Activated T-cell treated with anti-CD3 and anti-CD28 coated beads, Interleukin-2, amount 50 U/mL, for 72 hours (primary cell): ENCODE results near the gene RASA3. TPM values are rescaled to one million over a fixed set of nuclear protein-coding genes. Genes with fewer than 3 reads are reported as not detected.
A peak's percentile ranks its signal among the peaks of the same experiment; 100 is the strongest.

ENCODE experiments used
- ATAC-seq, 2 donors: fragments of 150-1000 bp; cut with Tn5 transposase; replicated peaks in 1 of 2; 2 replicates each; pipeline ENCODE4 v1.10.0; 2021; ENCODE audit warnings: moderate library complexity in 2 of 2, mild to moderate bottlenecking in 1 of 2
- DNase-seq, 2 donors: peaks; one replicate each; pipeline ENCODE4 v3.0.0; 2021 to 2022; ENCODE audit warnings: mixed read lengths in 1 of 2
- H3K27ac Mint-ChIP-seq: one replicate; pipeline ENCODE4 v1.8.0; 2022; ENCODE audit warnings: mild to moderate bottlenecking, moderate library complexity, mixed read lengths
- H3K27me3 Mint-ChIP-seq: one replicate; pipeline ENCODE4 v1.8.0; 2022; ENCODE audit warnings: low read depth, mixed read lengths
- H3K36me3 Mint-ChIP-seq, 2 donors: one replicate each; pipeline ENCODE4 v1.8.0; 2022; ENCODE audit warnings: mixed read lengths in 2 of 2, mild to moderate bottlenecking in 1 of 2; ENCODE audit not compliant: insufficient read depth in 2 of 2
- H3K4me1 Mint-ChIP-seq: one replicate; pipeline ENCODE4 v1.8.0; 2022; ENCODE audit warnings: low read depth, mixed read lengths
- H3K4me3 Mint-ChIP-seq, 2 donors: one replicate each; pipeline ENCODE4 v1.8.0; 2022; ENCODE audit warnings: mild to moderate bottlenecking in 2 of 2, mixed read lengths in 2 of 2, moderate library complexity in 2 of 2
- H3K9me3 Mint-ChIP-seq, 2 donors: one replicate each; pipeline ENCODE4 v1.8.0; 2022; ENCODE audit warnings: mixed read lengths in 2 of 2
- total RNA-seq, 2 donors: library from RNA; stranded (reverse); gene quantifications; one replicate each; pipeline ENCODE4 v1.2.3, GENCODE V29; 2022

RASA3 gene
- total RNA-seq, 2 donors from 2014 or later: 39.2 to 48.9 TPM

DNA sequence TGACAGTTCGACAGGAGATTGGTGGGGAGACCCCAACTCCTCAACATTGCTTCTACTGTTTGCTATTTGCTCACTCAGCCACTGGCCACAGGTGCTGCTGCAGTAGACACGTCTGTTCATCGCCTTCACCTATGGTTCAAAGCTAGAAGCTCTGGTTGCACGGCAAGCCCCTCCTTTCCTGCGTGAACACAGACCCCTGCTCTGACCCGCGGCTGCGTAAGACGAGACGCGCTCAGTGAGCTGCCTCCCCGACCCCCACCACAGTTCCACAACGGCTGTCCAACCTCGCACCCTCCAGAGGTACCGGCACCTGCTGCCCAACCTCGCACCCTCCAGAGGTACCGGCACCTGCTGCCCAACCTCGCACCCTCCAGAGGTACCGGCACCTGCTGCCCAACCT, 6.8 kb downstream of the RASA3 start:
- H3K4me3 Mint-ChIP-seq: no peak overlapping the region
- no peaks in the 10 kb centered on the region for H3K27me3 Mint-ChIP-seq
- H3K4me1 Mint-ChIP-seq: peaks cover 79% of the 10 kb centered on the region
- no peak for ATAC-seq
- peaks cover 0 to 3% of the 10 kb centered on the region in 2 donors for H3K9me3 Mint-ChIP-seq
- H3K27ac Mint-ChIP-seq: no peak overlapping the region
- peaks cover 10 to 13% of the 10 kb centered on the region in 2 donors for H3K36me3 Mint-ChIP-seq
- DNase-seq: no peak

DNA sequence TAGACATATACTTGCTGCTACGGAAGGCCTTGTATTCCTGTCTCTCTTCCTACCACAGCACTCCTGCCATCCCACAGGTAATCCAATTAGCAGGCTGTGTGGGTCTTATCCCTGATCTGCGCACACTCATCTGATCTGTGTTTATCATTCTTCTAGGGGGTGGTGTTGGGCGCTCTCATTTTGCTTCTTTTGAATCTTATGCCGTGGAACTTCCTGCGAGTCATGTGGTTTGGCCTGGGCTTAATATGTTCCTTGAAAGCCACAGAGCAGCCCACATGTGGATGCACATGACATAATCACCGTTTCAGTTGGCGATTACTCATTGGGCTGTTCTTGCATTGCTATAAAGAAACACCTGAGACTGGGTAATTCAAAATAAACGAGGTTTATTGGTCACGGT, 7.5 kb downstream of the RASA3 start:
- peak overlapping the region; percentile 78 for H3K27ac Mint-ChIP-seq
- peak; percentile 82 to 86 for DNase-seq
- peaks cover 10 to 13% of the 10 kb centered on the region in 2 donors for H3K36me3 Mint-ChIP-seq
- peaks cover 80% of the 10 kb centered on the region for H3K4me1 Mint-ChIP-seq
- H3K4me3 Mint-ChIP-seq: peak overlapping the region; percentile 59 to 66
- H3K9me3 Mint-ChIP-seq: peaks cover 0 to 3% of the 10 kb centered on the region in 2 donors
- H3K27me3 Mint-ChIP-seq: no peaks in the 10 kb centered on the region
- peak; percentile 67 to 72 for ATAC-seq

DNA sequence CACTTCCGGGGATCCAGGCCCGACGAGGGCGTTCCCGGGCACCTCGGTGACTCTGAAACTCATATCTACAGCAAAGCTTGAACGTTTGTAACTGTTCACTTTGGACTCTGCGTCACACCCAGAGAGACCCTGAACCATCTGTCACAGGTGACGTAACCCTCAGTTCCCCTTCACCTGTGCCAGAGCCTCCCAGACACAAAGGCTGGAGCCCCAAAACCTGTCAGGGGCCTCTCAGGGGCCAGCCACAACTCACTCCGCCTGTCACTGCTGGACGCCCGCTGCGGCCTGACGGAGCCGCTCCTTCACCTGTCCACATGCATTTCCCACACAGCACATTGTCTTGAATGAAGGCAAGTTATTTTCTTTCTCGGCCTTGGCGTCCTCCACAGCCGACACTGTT, 8.0 kb downstream of the RASA3 start:
- Mint-ChIP-seq H3K9me3 (peaks cover 0 to 3% of the 10 kb centered on the region in 2 donors), H3K36me3 (peaks cover 10 to 13% of the 10 kb centered on the region in 2 donors), H3K27ac (peak overlapping the region; percentile 78), H3K4me1 (peaks cover 75% of the 10 kb centered on the region), H3K27me3 (no peaks in the 10 kb centered on the region), H3K4me3 (peak overlapping the region; percentile 59 to 66)
- ATAC-seq (no peak), DNase-seq (no peak)

DNA sequence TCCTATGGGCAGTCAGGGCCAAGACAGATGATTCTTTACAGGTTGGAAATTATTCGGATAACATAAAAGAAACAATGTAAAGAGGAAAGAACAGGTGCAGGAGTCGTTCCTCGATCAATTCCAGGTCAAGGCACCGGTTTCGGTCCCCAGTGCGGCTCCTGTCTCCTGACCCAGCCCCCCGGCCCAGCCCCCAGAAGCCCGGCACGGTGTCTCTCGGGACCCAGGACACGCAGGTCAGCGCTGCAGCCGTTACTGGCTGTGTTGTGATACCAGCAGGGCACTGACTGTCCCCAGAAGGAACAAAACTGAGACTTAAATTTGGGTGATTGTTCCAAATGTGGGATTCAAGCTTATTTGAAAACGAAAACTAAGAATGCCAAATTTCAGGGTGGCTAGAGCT, 8.5 kb downstream of the RASA3 start:
- ATAC-seq: no peak
- no peak for DNase-seq
- peaks cover 74% of the 10 kb centered on the region for H3K4me1 Mint-ChIP-seq
- no peaks in the 10 kb centered on the region for H3K27me3 Mint-ChIP-seq
- H3K27ac Mint-ChIP-seq: no peak overlapping the region
- H3K36me3 Mint-ChIP-seq: peaks cover 10 to 11% of the 10 kb centered on the region in 2 donors
- H3K9me3 Mint-ChIP-seq: peaks cover 0 to 3% of the 10 kb centered on the region in 2 donors
- H3K4me3 Mint-ChIP-seq: no peak overlapping the region

DNA sequence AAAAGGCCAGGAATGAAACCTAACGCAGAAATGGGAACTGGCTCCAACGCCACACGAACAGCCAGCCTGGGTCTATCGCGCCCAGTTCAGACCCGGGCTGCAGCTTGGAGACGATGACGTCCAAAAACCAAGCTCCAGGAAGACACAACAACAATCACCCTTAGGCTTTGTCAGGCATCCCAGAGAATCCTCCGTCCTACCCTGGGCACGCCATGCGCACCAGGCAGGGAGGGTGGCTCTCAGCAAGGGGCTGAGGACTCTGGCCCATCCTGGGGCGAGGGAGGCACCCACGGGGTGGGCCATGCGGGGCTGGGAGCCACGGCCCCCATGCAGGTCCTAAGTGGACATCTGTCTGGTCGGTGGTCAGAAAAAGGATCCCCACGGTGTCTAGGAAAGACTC, 9.0 kb downstream of the RASA3 start:
- Mint-ChIP-seq H3K4me3 (peak overlapping the region in 1 of 2 donors; percentile 68), H3K27ac (peak overlapping the region; percentile 68), H3K4me1 (peaks cover 75% of the 10 kb centered on the region), H3K27me3 (no peaks in the 10 kb centered on the region), H3K9me3 (peaks cover 0 to 3% of the 10 kb centered on the region in 2 donors), H3K36me3 (peaks cover 10 to 11% of the 10 kb centered on the region in 2 donors)
- DNase-seq (no peak), ATAC-seq (no peak)

DNA sequence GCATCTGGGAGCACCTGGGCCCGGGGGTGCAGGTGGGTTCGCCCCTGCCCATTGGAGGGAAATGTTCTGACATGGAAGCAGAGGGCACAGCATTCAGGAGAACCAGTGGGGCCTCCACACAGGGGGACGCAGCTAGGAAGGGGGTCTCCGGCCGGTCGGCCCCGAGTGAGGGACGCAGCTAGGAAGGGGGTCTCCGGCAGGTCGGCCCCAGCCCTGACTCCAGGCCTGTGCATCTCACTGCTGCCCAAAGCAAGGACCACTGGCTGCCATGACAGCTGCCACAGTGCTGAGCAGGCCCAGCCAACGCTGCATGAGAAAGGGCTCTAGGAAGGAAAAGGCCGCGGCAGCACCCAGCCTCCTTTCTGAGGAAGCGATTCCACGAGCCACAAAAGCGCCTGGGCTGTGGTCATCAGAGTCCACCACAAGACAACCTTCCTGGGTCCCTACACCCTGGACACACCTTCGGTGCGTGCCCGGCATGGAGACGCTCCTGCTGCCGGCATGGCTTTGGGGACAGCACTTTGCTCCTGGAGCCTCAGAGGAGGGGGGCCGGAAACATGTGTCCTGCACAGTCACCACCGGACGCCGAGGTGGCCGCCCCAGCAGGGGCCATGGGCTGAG, 9.7 kb downstream of the RASA3 start:
- DNase-seq (no peak), ATAC-seq (no peak)
- Mint-ChIP-seq H3K4me1 (peaks cover 75% of the 10 kb centered on the region), H3K9me3 (peaks cover 0 to 3% of the 10 kb centered on the region in 2 donors), H3K27me3 (no peaks in the 10 kb centered on the region), H3K4me3 (peak overlapping the region in 1 of 2 donors; percentile 68), H3K36me3 (peaks cover 10 to 11% of the 10 kb centered on the region in 2 donors), H3K27ac (peak overlapping the region; percentile 68)

DNA sequence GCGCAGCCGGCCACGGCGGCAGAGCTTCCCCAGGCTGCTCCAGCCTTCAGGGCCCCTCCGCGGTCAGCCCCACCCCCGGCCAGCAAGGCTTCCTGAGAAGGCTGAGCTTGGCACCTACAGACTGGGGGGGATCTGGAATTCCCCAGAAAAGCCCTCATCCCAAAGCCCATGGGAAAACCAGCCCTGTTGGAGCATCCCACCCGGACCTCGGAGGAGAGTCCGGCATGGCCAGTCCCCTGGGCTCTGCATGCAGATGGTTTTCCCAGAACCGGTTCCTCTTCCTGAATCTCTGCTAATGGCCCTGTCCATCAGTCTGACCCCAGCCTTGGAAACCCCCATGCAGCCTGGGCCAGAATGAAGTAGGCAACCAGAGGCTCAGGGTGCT, 10.3 kb downstream of the RASA3 start:
- H3K27me3 Mint-ChIP-seq: no peaks in the 10 kb centered on the region
- DNase-seq (no peak), ATAC-seq (no peak)
- peaks cover 71% of the 10 kb centered on the region for H3K4me1 Mint-ChIP-seq
- no peak overlapping the region for H3K27ac Mint-ChIP-seq
- peaks cover 8 to 11% of the 10 kb centered on the region in 2 donors for H3K36me3 Mint-ChIP-seq
- H3K4me3 Mint-ChIP-seq: peak overlapping the region in 1 of 2 donors; percentile 17
- H3K9me3 Mint-ChIP-seq: peaks cover 0 to 3% of the 10 kb centered on the region in 2 donors

DNA sequence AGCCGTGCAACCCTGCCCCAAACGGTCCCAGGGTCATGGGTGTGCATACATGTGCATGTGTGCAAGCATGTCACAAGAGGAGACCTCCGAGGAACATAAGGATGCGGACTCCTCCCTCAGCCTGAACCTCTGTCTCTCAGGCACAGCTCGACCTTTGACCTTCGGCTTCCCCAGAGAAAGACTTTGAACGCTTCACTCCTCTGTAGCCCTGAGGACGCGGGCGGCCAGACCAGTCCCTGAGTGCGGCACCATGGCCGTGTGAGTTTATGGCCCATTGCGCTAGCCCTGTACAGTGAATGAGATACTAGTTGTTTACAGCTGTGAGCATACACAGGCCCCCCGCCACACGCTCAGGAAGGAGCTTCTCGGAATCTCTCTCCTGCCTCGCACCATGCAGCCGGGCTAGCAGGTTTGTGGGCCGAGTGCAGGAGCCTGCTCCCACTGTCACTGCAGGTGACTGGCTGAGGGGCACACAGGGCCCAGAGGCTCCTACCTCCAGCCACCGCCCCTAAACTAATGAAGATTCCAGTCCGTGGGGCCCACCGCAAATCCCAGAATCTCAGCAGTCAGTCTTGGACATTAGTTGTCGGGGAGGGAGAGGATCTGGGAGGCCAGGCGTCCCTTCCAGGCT, 10.8 kb downstream of the RASA3 start:
- H3K36me3 Mint-ChIP-seq: peaks cover 7 to 11% of the 10 kb centered on the region in 2 donors
- H3K27ac Mint-ChIP-seq: no peak overlapping the region
- H3K27me3 Mint-ChIP-seq: no peaks in the 10 kb centered on the region
- DNase-seq (no peak), ATAC-seq (no peak)
- H3K4me3 Mint-ChIP-seq: peak overlapping the region; percentile 1 to 17
- peaks cover 66% of the 10 kb centered on the region for H3K4me1 Mint-ChIP-seq
- peaks cover 0 to 3% of the 10 kb centered on the region in 2 donors for H3K9me3 Mint-ChIP-seq

DNA sequence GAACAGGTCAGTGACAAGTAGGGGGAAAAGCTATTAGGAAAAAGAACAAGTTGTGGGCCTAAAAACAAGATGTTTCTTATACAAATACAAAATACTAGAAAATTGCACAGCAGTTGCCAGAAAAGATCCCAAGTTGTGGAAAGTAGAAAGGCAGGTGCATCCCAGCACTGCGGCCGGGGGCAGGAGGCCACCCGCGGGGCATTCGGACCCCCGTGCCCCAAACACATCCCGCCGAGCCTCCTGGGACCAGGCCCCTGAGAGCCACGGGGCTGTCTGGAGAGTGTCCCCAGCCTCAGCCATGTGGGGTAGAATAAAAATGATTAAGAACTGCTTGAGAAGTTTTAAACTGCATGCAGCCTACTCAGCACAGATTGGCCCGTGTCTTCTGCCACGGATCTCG, 11.4 kb downstream of the RASA3 start:
- no peak for ATAC-seq
- Mint-ChIP-seq H3K9me3 (peaks cover 0 to 3% of the 10 kb centered on the region in 2 donors), H3K27ac (peak overlapping the region; percentile 98), H3K4me3 (peak overlapping the region; percentile 81 to 82), H3K36me3 (peaks cover 3 to 6% of the 10 kb centered on the region in 2 donors), H3K4me1 (peaks cover 60% of the 10 kb centered on the region), H3K27me3 (no peaks in the 10 kb centered on the region)
- DNase-seq: no peak

DNA sequence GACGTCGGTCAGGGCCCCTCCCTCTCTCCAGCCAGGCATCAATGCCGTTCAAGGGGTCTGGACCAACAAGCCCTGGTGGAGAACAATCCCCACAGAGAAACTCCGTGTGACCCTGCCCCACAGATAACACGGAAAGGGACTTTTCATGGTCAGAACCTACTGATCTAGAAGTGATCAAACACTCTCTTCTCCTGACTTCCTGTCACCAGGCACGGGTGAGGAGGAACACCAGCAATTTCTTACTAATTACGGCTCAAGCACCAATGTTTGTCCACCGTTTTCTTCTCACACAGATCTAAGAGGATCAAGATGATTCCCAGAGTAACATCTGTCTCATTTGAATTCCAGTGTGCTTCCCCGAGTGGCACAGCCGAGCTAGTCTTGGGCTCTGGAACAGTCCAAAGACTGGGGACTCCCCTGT, 11.8 kb downstream of the RASA3 start:
- no peak for ATAC-seq
- peak overlapping the region; percentile 98 for H3K27ac Mint-ChIP-seq
- H3K36me3 Mint-ChIP-seq: peaks cover 2 to 6% of the 10 kb centered on the region in 2 donors
- peaks cover 64% of the 10 kb centered on the region for H3K4me1 Mint-ChIP-seq
- DNase-seq: no peak
- H3K4me3 Mint-ChIP-seq: peak overlapping the region; percentile 81 to 82
- H3K9me3 Mint-ChIP-seq: peaks cover 0 to 3% of the 10 kb centered on the region in 2 donors
- no peaks in the 10 kb centered on the region for H3K27me3 Mint-ChIP-seq

DNA sequence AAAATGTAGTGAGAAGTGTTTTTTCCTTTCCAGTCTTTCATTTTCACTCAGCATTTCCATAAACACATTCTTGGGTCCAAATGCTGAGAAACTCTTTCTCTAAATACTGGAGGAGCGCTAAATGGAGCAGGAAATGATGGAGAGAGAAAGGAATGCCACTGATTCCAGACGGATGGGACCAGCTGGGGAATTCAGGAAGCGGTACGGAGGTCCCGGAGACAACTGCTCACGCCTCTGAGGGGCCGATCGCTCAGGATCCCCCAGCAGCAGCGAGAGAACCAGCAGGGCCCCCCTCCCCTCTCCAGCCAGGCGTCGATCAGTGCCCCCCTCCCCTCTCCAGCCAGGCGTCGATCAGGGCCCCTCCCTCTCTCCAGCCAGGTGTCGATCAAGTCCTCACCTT, 13.2 kb downstream of the RASA3 start:
- peak overlapping the region; percentile 52 to 74 for H3K4me3 Mint-ChIP-seq
- no peaks in the 10 kb centered on the region for H3K27me3 Mint-ChIP-seq
- peak overlapping the region; percentile 94 for H3K27ac Mint-ChIP-seq
- ATAC-seq (no peak), DNase-seq (no peak)
- H3K36me3 Mint-ChIP-seq: no peaks in the 10 kb centered on the region
- peaks cover 62% of the 10 kb centered on the region for H3K4me1 Mint-ChIP-seq
- no peaks in the 10 kb centered on the region for H3K9me3 Mint-ChIP-seq

DNA sequence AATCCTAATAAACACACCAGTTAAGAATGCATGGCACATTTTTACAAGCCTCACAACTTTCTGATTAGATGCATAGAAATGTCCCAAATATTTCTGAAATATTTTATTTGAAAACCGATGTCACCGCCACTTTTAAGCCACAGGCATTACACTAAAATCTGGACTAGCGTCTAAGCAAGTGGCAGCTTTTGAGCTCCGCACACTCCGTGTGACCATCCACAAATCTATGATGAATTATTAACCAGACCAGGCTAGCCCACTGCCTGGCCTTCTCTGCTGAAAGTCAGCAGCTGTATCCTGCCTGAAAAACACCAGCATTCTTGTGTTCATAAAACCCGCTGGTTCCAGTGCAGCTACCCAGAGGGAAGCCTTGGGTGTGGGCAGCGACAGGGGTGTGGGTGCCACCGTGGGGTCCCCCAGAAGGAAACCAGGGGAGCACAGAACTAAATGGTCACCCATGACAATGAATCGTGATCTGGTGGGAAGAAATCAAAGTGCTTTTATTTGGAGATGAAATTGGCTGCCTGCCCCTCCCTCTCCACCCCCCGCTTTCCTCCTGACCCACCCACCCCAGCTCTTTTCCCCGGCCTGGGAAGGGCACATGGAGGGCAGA, 13.8 kb downstream of the RASA3 start:
- Mint-ChIP-seq H3K36me3 (no peaks in the 10 kb centered on the region), H3K9me3 (no peaks in the 10 kb centered on the region), H3K4me1 (peaks cover 61% of the 10 kb centered on the region), H3K27ac (peak overlapping the region; percentile 94), H3K27me3 (no peaks in the 10 kb centered on the region), H3K4me3 (peak overlapping the region; percentile 13 to 74)
- DNase-seq (no peak), ATAC-seq (no peak)

DNA sequence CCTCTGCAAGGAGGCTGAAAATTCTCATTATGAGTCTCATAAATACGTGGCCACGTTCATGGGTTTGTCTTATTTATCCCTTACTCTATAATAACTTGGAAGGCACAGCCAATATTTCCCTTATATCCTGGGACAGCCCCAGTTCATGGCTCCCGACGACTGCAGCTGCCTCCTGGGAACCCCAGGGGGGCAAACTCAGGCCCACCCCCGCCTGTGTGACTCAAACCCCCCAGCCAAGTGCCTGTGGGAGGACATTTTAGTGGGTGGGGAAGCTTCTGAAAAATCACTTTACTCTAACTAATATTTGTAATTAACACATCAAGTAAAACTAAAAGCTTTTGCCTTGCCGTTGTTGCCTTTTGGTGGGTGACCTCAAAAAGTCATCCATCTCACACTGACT, 14.3 kb downstream of the RASA3 start:
- DNase-seq (no peak), ATAC-seq (no peak)
- H3K4me3 Mint-ChIP-seq: peak overlapping the region; percentile 13 to 74
- H3K4me1 Mint-ChIP-seq: peaks cover 57% of the 10 kb centered on the region
- no peaks in the 10 kb centered on the region for H3K27me3 Mint-ChIP-seq
- H3K9me3 Mint-ChIP-seq: no peaks in the 10 kb centered on the region
- H3K27ac Mint-ChIP-seq: no peak overlapping the region
- H3K36me3 Mint-ChIP-seq: no peaks in the 10 kb centered on the region
